22Rv1 (cell line): ENCODE results near the gene CACNA2D4.

Experiments
- H3K27ac ChIP-seq: fragments of 450-650 bp; 2 replicates; pipeline ENCODE4 v1.5.1; 2017
- CTCF ChIP-seq: fragments of 450-650 bp; IDR thresholded peaks from 2 replicates; pipeline ENCODE4 v1.5.1; 2017; ENCODE audit warnings: mild to moderate bottlenecking
- ZFX ChIP-seq: fragments of 450-650 bp; IDR thresholded peaks from 2 replicates; pipeline ENCODE4 v1.6.1; 2017; ENCODE audit warnings: antibody characterized with exemption, borderline replicate concordance

CACNA2D4 gene

GRCh38 chr12:1841586-1842182 lies 76.8 kb downstream of the CACNA2D4 start:
- no peak for TF ChIP-seq CTCF
- TF ChIP-seq ZFX = no peak

GRCh38 chr12:1840981-1841425 lies 77.4 kb downstream of the CACNA2D4 start:
- H3K27ac ChIP-seq = no peak overlapping the region
- TF ChIP-seq CTCF (no peak), ZFX (no peak)

More at GRCh38 chr12:1841586-1842182, 76.8 kb downstream of the CACNA2D4 start:
- no peak overlapping the region for H3K27ac ChIP-seq

GRCh38 chr12:1839956-1840951 lies 78.2 kb downstream of the CACNA2D4 start:
- no peak overlapping the region for H3K27ac ChIP-seq
- TF ChIP-seq CTCF = no peak
- no peak for TF ChIP-seq ZFX

GRCh38 chr12:1839464-1839863 lies 79.0 kb downstream of the CACNA2D4 start:
- TF ChIP-seq CTCF = no peak
- no peak for TF ChIP-seq ZFX
- no peak overlapping the region for H3K27ac ChIP-seq

GRCh38 chr12:1838994-1839365 lies 79.5 kb downstream of the CACNA2D4 start:
- TF ChIP-seq CTCF (no peak), ZFX (no peak)
- no peak overlapping the region for H3K27ac ChIP-seq

- TF ChIP-seq ZFX = no peak
- no peak overlapping the region for H3K27ac ChIP-seq
These were observed 80.1 kb downstream of the CACNA2D4 start for GRCh38 chr12:1838205-1838993.

GRCh38 chr12:1837541-1838204 lies 80.8 kb downstream of the CACNA2D4 start:
- no peak overlapping the region for H3K27ac ChIP-seq
- TF ChIP-seq CTCF (no peak), ZFX (no peak)
